Fibroblast of gingiva (primary cell): ENCODE results near the gene TBC1D8.
"Not testable (repeated sequence)": the region's sequence is repeated elsewhere in the genome, so short reads cannot be mapped to it uniquely, and the experiment has no call there.

ENCODE experiments used
- DNase-seq: peaks from one replicate; pipeline ENCODE4 v3.0.0-alpha.2; 2011; ENCODE audit warnings: low read depth

Gene TBC1D8

DNA sequence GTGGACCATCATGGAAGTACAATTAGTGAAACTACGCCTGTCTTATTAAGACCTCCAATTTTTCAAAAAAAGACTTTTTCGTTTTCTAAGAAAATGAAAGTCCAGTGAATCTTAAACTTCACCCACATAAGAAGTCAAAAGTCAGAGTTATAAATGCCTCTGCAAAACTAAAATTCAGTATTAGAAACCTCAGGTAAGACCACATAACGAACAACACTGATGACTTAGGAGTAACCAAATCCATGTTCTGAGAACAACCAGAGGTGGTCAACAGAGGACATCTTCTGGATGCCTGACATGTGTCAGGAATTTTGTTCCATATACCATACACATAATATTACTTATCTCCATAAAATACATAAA is 86.7 kb downstream of the TBC1D8 start:
- no peak for DNase-seq

DNA sequence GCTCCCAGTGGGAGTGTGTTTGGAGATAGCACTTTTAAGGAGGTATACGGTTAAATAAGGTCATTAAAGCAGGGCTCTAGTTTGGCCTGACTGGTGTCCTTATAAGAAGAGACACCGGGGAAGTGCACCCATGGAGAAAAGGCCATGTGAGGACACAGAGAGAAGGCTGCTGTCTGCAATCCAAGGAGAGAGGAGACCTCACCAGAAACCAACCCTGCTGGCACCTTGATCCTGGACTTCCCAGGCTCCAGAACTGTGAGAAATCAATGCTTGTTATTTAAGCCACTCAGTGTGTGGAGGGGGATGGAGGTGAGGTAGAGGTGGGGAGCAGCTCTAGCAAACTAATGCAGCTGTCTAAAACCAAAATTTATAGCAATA is 87.1 kb downstream of the TBC1D8 start:
- DNase-seq: no peak

DNA sequence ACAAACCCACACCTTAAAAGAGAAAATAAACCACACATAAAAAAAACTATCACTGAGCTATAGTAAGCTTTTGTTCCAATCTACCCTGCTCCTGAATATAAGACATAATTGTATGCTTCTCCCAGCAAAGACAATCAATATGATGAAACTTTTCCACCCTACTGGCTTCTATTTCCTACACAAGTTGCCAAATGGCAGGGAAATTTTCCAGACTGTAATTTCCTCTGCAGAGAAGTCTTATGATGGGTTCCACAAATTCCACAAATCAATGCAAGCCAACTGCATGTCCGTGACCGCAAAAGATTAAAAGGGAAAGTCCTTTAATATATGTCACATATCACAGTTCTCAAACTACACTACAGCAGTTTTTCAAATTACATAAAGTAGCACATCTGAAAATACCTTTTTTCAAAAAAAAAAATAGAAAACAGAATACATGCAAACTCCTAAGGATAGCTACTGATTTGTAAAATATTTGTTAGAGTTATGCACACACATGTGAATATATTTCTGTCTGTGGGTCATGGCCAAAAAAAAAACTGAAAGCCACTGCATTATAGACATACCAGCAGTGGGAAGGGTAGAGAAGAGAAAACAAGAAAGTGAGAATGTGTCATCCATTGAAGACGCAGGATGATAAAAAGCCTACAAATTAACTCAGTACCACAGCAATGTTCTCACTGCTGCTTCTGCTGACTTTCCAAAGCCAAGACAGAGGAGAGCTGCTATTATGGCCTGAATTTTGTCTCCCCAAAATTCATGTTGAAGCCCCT is 87.6 kb downstream of the TBC1D8 start:
- DNase-seq: peak; percentile 93

DNA sequence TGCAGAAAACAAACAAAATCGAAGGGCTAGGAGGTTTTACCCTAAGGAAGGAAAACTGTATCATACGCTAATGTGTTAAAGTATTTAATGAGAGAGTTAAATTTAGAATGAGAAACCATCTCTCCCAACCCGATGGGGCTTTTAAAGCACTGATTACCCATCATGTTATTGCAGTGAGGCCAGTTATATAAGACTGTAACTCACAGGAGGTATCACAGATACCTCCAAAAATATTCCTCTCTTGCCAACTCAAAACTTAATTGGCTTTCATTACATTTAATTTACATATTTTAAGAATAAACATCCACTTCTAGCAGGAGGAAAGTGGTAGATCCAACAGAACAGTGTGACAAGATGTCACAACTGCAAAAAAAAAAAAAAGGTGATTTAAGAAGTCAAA is 92.8 kb downstream of the TBC1D8 start:
- DNase-seq: no peak

DNA sequence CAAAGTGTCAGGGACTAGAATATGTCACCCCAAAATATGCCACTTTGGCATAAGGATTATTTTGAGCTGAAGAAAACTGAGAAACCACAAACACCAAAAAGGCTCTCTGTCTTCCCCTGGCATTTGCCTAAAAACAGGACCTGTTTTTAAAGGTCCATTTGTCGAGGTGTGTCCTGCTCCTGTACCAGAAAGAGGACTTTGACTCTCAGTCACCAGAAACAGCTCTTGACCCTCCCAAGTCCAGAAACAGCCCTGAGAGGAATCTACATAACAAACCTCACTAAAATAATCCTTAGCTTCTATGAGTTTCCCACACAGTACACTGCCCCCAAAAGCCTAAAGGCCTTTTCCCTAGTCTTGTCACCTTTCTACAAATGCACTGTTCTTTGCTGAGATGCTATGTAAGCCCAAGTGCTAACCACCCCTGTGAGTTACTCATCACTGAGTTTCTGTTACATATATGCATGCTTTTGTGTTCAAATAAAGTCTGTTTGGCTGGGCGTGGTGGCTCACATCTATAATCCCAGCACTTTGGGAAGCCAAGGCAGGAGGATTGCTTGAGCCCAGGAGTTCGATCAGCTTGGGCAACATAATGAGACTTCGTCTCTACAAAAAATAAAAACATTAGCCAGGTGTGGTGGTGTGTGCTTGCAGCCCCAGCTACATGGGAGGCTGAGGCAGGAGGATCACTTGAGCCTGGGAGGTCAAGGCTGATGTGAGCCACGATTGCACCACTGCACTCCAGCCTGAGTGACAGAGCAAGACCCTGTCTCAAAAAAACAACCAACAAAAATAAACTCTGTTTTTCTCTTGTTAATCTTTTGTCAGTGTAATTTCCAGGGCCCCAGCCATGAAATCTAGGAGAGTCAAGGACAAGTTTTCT is 93.9 kb downstream of the TBC1D8 start:
- DNase-seq: no peak

DNA sequence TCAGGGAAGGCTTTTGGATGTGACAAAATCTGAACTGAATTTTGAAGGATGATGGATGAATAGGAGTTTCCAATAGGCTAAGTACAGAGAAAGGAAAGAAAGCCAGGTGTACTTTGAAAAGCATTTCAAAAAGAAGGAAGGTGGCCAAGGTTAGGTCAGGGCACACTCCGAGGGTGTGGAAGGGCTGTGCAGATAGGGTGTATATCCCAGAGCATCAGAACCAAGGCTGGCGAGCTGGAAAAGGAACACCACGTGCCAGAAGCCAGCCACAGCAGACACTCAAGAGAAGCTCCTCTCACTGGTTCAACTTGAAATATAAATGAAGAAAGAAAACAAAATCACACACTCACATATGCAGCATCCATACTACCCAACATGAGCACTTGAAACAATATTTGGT is 98.1 kb downstream of the TBC1D8 start:
- no peak for DNase-seq

DNA sequence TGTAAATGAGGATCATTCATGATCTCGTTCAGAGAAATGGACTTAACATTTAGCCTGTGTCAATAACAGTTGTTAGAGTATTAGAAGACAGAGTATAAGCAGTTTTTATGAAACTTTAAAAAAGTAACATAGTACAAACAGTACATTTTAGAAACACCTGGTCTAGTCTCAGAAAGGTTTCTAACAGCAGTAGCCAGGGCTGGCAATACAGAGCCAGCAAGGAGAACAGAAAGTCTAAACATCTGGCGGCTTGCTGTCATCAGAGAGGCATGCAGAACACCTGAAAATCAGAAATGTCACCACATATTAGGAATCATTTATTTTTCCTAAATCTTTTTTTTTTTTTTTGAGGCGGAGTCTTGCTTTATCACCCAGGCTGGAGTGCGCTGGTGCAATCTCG is 99.0 kb downstream of the TBC1D8 start:
- DNase-seq: no peak

DNA sequence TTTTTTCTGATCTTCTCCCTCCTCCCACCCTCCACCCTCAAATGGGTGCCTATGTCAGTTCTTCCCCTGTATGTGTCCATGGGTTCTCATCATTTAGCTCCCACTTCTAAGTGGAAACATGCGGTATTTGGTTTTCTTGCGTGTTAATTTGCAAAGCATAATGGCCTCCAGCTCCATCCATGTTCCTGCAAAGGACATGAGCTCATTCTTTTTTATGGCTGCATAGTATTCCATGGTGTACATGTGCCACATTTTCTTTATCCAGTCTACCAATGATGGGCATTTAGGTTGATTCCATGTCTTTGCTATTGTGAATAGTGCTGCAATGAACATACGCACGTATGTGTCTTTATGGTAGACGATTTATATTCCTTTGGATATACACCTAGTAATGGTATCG is 100.3 kb downstream of the TBC1D8 start:
- DNase-seq: not testable (repeated sequence)

DNA sequence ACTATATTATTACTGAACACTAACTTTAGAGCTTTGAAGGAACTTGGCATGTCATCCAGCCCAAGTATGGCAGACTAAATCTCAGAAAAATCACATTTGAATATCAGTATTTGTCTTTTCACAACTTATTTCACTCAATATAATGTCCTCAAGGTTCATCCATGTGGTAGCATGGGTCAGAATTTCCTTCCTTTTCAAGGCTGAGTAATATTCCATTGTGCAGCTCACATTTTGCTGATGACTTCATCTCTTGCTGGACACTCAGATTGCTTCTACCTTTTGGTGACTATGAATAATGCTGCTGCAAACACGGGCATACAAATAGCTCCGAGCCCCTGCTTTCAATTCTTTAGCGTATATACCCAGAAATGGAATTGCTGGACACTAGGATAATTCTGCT is 102.4 kb downstream of the TBC1D8 start:
- DNase-seq: no peak

DNA sequence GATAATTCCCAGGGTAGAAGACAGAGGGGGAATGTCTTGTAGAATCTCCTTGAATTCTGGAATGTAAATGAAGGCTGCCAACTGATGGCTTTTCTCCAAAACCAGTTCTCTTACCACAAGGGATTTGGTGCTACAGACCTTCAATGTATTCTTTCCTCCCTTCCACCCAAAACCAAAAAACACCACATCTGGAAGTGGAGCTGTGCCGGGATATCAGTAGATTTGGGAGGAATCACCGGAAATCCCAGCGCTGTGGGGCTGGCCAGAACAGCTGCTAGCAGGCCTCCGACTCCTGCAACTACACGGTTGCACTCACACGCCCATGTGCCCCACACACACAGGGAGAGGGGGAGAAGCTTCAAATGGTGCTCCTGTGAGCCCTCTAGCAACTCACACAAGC is 103.4 kb downstream of the TBC1D8 start:
- DNase-seq: peak; percentile 36

DNA sequence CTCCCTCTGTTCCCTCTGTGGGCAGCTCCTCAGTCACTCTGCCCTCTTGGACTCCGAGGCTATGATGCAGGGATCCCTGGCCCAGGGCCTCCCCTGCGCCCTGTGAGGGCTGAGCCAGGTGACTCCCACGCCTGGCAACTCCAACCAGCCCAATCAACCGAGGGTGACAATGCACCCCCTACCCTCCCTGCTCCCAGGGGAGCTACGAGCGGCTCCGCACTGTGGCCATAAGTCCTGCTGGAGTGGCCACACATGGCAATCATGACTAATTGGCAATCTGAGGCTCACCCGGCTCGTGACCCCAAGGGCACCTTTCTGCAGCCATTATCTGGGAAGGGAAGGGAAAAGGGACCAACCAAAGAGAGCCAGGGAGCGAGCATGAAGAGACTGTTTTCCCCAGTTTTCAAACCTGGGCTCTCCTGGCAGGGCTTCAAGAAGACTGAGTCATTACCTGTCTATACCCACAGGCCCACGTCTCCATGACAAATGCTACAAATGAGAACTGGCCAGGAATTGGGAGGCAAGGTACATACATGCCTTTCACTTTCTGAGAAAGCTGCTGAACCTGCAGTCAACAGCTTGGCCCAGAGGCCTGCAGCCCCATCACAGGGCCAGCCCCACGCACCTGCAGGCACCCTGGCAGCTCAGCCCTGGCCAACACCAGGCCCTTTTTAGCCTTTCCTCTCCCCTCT is 104.0 kb downstream of the TBC1D8 start:
- DNase-seq: no peak

DNA sequence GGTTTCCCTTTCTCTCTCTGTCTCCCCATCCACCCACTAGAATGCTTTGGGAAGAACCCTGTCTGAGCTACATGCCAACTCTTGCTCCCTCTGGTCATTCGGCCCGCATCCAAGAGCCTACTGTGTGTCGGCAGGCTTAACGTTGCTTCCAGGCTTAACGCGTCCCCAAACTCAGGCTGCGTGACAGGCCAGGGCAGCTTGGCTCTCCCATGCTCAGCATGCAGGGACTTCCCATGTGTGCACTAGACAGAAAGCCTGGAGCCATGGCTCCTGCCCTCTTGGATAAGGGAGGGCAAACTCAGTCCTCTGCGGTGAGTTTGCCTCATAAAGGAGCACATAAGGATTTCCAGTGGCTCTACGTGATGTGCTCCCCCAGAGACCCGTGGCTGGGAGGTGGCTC is 105.9 kb downstream of the TBC1D8 start:
- DNase-seq: no peak

DNA sequence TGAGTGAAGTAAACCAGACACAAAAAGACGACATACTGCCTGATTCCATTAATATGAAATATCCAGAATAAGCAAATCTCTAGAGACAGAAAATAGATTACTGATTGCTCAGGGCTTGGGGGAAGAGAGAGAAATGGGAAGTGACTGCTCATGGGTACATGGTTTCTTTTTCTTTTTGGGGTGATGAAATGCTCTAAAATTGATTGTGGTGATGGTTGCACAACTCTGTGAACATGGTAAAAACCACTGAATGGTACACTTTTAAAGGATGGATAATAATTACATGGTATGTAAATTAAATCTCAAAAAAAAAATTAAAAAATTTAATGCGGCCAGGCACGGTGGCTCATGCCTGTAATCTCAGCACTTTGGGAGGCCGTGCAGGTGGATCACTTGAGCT is 109.8 kb downstream of the TBC1D8 start:
- peak; percentile 48 for DNase-seq

DNA sequence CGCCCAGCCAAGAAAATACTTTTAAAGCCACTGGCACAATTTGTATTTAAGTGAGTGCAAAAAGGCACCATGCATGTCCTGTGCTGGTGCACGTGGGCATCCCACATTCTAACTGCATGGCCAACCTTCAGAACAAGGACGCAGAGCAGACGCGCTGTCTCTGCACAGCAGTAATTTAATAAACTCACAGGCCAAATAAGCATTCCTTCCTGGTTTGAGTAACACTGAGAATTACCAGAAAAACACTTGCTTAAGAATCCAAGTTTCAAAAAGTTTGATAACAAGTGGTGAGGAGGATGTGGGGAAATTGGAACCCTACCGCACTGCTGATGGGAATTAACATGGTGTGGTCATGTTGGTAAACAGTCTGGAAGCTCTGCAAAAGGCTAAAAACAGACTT is 110.4 kb downstream of the TBC1D8 start:
- no peak for DNase-seq

DNA sequence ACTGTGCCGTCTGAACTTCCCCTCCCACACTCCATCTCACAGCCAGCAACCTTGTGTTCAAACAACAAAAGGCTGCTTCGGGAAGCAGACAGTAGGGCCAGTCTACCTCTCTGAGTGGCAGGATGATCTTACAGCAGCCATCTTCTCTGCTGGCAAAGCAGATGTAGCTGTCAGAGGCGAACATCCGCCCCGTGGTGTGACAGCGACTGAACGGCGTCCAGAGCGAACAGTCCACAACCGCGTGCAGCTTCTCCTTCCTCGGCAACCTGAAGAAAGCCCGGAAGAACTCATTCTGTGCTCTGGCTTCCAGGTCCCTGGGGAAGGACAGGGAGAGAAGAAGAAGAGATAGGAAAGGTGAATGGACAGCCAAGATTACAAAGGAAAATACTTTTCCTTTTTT is 111.1 kb downstream of the TBC1D8 start:
- DNase-seq: no peak

DNA sequence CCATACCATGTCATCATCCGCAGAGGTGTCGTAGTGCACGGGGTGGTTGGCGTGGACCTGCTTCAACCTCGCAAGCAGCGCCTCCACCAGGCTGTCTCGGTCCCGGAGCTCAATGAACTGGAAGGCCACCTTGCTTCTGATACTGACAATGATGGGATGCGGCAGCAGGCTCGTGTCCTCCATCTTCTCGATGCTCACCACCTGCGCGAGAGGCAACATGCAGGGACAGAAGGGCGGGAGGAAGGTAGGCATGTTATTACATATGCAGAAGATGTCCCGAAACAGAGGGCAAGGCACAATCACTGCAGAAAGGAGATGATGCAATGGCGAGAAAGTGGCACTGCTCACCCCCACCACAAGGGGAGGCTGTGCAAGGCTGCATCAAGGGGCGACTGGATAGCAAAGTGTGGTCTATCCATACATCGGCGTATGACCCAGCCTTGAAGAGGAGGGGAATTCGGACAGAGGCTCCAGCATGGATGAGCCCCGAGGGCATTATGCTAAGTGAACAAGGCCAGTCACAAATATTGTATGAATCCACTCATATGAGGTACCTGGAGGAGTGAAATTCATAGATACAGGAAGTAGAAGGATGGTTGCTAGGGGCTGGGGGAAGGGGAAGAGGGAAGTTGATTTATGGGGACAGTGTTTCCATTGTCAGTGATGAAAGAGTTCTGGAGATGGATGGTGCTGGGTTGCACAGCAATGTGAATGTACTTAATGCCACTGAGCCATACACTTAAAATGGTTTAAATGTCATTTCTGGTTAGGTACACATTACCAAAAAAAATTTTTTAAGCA is 112.5 kb downstream of the TBC1D8 start:
- DNase-seq: peak; percentile 18

DNA sequence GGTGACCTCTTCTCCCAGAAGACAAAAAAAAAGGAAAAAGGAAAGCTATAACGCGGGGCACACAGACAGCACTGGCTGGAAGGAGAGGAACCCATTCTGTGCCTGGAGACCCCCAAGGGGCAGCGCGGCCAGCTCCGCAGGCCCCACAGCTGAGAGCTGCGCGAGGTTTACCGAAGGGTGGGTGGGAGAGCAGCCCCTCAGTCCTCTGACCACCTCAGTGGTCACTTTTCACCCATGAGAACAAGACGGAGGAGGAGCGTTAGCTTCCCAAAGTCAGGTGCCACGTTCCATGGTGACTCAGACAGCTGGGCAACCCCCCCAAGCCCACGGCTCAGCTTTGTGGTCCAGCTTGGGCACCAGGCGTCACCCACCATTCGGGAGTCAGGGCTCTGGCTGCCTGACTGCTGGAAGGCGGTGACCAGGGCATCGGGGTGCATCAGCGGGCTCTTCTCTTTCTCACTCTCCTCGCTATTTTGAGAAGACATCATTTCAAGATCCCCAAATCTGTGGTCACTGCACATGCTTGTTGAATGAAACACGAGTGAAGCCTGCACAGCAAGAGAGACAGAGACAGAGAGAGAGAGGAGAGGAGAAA is 113.9 kb downstream of the TBC1D8 start:
- DNase-seq: no peak

DNA sequence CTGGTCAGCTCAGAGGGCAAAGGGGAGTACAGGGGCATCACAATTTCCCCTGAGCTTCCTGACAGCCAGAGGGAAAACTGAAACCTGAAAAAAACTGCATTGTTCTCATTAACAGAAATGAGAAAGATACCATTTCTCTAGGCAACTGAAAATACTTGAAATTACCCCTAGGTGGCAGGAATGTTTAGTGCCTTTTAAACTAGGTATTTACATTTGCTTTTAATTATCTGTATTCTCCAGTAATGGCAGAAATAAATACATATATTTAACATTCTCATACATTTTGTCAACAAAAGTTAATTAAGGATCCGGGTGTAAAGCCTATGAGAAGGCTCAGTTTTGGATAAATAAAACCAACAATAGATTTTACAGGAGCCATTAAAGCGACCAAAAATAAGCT is 114.6 kb downstream of the TBC1D8 start:
- peak; percentile 29 for DNase-seq

DNA sequence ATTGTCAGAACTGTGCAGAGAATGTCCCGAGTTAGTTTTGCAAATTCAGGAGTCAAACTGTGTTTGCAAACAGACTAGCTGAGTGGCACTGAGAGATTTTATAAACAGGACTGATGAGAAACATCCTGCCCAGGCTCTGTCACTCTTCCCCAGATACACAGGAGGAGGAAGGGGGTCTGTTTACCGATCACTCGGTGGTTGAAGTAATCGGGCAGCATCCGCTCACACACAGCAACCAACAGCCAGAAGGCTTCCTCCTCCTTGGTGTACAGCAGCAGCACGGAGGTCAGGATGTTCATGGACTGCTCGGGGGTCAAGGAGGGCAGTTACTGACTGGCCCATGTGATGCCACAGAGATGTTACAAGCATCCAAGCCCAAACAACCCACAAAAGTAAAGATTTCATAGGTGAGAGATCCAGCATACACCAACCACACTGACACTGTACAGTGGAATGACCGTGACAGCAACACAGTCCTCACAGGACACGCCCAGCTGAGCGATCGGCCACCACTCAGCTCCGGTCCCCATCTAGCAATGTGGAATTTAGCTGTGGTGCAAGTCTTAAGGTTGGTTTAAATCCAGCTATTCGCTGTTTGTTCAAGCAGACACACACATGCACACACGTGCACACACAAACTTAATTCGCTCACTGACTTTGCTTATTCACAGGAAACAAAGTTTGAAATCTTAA is 119.0 kb downstream of the TBC1D8 start:
- DNase-seq: no peak

DNA sequence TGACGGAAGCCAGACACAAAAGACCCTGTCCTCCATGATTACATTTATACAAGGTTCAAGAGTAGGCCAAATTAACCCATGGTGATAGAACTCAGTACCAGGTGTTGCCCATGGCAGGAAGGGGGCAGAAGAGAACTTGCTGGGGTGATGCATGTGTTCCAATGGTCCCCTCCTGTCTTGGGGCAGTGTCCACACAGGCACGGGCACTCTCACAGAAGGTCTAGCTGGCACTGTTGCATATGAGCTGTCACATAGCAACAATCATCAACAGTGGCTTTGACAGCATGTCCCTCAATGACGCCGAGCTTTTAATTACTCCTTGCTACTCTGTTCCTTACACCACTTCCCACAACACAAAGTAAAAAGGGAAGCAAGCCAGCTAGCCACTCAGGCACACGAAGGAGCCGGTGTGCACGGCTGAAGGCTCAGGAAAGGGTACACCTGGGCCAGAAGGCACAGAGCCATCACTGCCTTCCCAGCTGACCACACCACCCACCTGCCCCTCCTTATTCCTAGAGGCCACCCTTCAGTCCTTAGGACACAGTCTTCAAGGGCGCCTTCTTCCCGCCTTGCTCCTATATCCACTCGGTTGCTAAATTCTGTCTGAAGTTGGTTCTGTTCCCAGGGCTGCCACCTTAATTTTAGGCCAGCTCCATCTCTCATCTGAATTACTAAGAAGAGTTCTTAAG is 120.2 kb downstream of the TBC1D8 start:
- DNase-seq: no peak

DNA sequence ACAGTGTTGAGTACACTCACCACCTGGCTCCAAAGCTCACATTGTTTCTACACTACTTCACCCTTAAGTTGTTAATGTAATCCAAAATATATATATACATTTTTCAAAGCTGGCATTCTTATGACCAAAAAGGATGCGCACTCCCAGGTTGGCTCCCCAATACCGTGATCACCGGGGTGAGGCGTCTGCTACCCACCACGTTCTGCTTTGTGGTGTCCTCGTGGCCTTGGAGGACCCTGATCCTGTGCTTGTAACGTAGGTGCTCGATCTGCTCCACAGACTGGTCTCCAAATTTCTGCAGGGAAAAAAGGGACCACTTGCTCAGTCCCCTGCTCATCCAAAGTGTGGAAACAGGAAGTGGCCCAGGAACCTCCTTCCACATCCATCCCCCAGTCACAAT is 123.3 kb downstream of the TBC1D8 start:
- DNase-seq: no peak
